ENCODE data around the gene STIMATE. TPM values are rescaled to one million over a fixed set of nuclear protein-coding genes. Genes with fewer than 3 reads are reported as not detected.

Gene STIMATE
- total and polyA plus RNA-seq, 4 donors = 14.0 to 24.4 (median 20.9) TPM

DNA sequence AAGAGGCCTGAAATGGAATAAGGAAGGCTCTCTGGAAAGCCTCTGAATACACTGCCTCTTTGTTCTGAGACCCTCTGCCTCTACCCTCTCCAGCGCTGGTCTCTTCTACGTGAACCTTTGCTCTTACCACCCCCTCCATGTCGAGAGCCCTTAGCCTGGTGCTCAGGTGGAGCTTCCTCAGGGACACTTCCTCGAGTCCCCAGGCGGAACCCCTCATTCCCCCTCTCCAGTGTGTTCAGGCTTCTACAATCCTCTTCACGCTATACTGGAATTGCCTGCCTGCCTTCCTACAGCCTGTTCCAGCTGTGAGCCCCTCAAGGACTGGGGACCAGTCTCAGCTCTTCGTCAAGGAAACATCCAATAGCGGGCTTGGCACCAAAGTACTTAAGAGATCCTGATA lies 7.4 kb downstream of the STIMATE start:
- Histone ChIP-seq H3K4me1 (ENCODE audit: control insufficient read depth in 4 of 4, insufficient read depth in 4 of 4, low read length in 3 of 4) (peaks cover 15 to 58% (median 53%) of the 10 kb centered on the region in 4 donors), H3K36me3 (ENCODE audit: control insufficient read depth in 4 of 4, insufficient read depth in 3 of 4, low read depth in 1 of 4, low read length in 3 of 4) (peaks cover 0 to 2% (median 0%) of the 10 kb centered on the region in 4 donors), H3K27me3 (ENCODE audit: control insufficient read depth in 4 of 4, insufficient read depth in 4 of 4, low read length in 3 of 4) (no peaks in the 10 kb centered on the region), H3K9me3 (ENCODE audit: control insufficient read depth in 4 of 4, low read length in 3 of 4) (no peaks in the 10 kb centered on the region), H3K27ac (ENCODE audit: low read depth in 1 of 2, low read length in 2 of 2) (no peak overlapping the region), H3K4me3 (ENCODE audit: low read depth in 1 of 3, low read length in 3 of 3) (no peak overlapping the region), H3K9ac (ENCODE audit: low read depth in 1 of 2, low read length in 2 of 2) (no peak overlapping the region)
- TF ChIP-seq RXRA (IDR thresholded peaks at IDR 0.05) (no peak), TAF1 (conservative IDR thresholded peaks at IDR 0.05) (no peak), JUND (IDR thresholded peaks at IDR 0.05) (no peak), GABPA (IDR thresholded peaks at IDR 0.05 in 1 of 2, conservative IDR thresholded peaks at IDR 0.05 in 1 of 2) (no peak), FOXA2 (IDR thresholded peaks at IDR 0.05) (no peak), HNF4A (conservative IDR thresholded peaks at IDR 0.05) (no peak), HNF4G (IDR thresholded peaks at IDR 0.05) (no peak), FOXA1 (IDR thresholded peaks at IDR 0.05) (no peak), SP1 (IDR thresholded peaks at IDR 0.05) (no peak), NR2F2 (IDR thresholded peaks at IDR 0.05) (no peak), YY1 (IDR thresholded peaks at IDR 0.05) (no peak), RAD21 (IDR thresholded peaks at IDR 0.05) (no peak)
- TF ChIP-seq, protein P1, sequence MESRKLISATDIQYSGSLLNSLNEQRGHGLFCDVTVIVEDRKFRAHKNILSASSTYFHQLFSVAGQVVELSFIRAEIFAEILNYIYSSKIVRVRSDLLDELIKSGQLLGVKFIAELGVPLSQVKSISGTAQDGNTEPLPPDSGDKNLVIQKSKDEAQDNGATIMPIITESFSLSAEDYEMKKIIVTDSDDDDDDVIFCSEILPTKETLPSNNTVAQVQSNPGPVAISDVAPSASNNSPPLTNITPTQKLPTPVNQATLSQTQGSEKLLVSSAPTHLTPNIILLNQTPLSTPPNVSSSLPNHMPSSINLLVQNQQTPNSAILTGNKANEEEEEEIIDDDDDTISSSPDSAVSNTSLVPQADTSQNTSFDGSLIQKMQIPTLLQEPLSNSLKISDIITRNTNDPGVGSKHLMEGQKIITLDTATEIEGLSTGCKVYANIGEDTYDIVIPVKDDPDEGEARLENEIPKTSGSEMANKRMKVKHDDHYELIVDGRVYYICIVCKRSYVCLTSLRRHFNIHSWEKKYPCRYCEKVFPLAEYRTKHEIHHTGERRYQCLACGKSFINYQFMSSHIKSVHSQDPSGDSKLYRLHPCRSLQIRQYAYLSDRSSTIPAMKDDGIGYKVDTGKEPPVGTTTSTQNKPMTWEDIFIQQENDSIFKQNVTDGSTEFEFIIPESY (IDR thresholded peaks at IDR 0.05) = no peak
- TF ChIP-seq, protein P2, sequence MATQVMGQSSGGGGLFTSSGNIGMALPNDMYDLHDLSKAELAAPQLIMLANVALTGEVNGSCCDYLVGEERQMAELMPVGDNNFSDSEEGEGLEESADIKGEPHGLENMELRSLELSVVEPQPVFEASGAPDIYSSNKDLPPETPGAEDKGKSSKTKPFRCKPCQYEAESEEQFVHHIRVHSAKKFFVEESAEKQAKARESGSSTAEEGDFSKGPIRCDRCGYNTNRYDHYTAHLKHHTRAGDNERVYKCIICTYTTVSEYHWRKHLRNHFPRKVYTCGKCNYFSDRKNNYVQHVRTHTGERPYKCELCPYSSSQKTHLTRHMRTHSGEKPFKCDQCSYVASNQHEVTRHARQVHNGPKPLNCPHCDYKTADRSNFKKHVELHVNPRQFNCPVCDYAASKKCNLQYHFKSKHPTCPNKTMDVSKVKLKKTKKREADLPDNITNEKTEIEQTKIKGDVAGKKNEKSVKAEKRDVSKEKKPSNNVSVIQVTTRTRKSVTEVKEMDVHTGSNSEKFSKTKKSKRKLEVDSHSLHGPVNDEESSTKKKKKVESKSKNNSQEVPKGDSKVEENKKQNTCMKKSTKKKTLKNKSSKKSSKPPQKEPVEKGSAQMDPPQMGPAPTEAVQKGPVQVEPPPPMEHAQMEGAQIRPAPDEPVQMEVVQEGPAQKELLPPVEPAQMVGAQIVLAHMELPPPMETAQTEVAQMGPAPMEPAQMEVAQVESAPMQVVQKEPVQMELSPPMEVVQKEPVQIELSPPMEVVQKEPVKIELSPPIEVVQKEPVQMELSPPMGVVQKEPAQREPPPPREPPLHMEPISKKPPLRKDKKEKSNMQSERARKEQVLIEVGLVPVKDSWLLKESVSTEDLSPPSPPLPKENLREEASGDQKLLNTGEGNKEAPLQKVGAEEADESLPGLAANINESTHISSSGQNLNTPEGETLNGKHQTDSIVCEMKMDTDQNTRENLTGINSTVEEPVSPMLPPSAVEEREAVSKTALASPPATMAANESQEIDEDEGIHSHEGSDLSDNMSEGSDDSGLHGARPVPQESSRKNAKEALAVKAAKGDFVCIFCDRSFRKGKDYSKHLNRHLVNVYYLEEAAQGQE (IDR thresholded peaks at IDR 0.05) = no peak
- TF ChIP-seq, protein P3, sequence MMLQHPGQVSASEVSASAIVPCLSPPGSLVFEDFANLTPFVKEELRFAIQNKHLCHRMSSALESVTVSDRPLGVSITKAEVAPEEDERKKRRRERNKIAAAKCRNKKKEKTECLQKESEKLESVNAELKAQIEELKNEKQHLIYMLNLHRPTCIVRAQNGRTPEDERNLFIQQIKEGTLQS (IDR thresholded peaks at IDR 0.05) = no peak
- TF ChIP-seq, protein P4, sequence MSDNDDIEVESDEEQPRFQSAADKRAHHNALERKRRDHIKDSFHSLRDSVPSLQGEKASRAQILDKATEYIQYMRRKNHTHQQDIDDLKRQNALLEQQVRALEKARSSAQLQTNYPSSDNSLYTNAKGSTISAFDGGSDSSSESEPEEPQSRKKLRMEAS (IDR thresholded peaks at IDR 0.05) = no peak
- WGBS = 96% methylated on average over 8 of the region's 8 CpGs
- no peak for DNase-seq (ENCODE audit: low spot score)

GRCh38 chr3:52887166-52887565 lies 10.2 kb downstream of the STIMATE start:
- H3K27me3 ChIP-seq (ENCODE audit: control insufficient read depth in 4 of 4, insufficient read depth in 4 of 4, low read length in 3 of 4) = no peaks in the 10 kb centered on the region
- WGBS = 90% methylated on average over 4 of the region's 4 CpGs
- H3K4me1 ChIP-seq (ENCODE audit: control insufficient read depth in 4 of 4, insufficient read depth in 4 of 4, low read length in 3 of 4) = peaks cover 10 to 34% (median 28%) of the 10 kb centered on the region in 4 donors
- no peaks in the 10 kb centered on the region for H3K9me3 ChIP-seq (ENCODE audit: control insufficient read depth in 4 of 4, low read length in 3 of 4)
- H3K4me3 ChIP-seq (ENCODE audit: low read depth in 1 of 3, low read length in 3 of 3) = no peak overlapping the region
- no peak overlapping the region for H3K27ac ChIP-seq (ENCODE audit: low read depth in 1 of 2, low read length in 2 of 2)
- no peak for TF ChIP-seq GABPA (IDR thresholded peaks at IDR 0.05 in 1 of 2, conservative IDR thresholded peaks at IDR 0.05 in 1 of 2)
- TF ChIP-seq, protein P4 (IDR thresholded peaks at IDR 0.05) = no peak
- no peak for TF ChIP-seq SP1 (IDR thresholded peaks at IDR 0.05)
- TF ChIP-seq JUND (IDR thresholded peaks at IDR 0.05) = no peak
- TF ChIP-seq YY1 (IDR thresholded peaks at IDR 0.05) = no peak
- TF ChIP-seq HNF4G (IDR thresholded peaks at IDR 0.05) = no peak
- no peak for TF ChIP-seq EGR1 (IDR thresholded peaks at IDR 0.05; ENCODE audit: low read depth in 2 of 2)
- TF ChIP-seq NR2F2 (IDR thresholded peaks at IDR 0.05) = no peak
- no peak for TF ChIP-seq FOXA2 (IDR thresholded peaks at IDR 0.05)
- TF ChIP-seq, protein P3 (IDR thresholded peaks at IDR 0.05) = no peak
- TF ChIP-seq, protein P1 (IDR thresholded peaks at IDR 0.05) = no peak
- TF ChIP-seq FOXA1 (IDR thresholded peaks at IDR 0.05) = no peak
- TF ChIP-seq HNF4A (conservative IDR thresholded peaks at IDR 0.05) = no peak
- TF ChIP-seq CTCF (IDR thresholded peaks at IDR 0.05; ENCODE audit: low read depth, low read length, missing input control) = no peak
- TF ChIP-seq RXRA (IDR thresholded peaks at IDR 0.05) = no peak
- TF ChIP-seq RAD21 (IDR thresholded peaks at IDR 0.05) = no peak
- no peak for DNase-seq (ENCODE audit: low spot score)
- H3K9ac ChIP-seq (ENCODE audit: low read depth in 1 of 2, low read length in 2 of 2) = no peak overlapping the region
- H3K36me3 ChIP-seq (ENCODE audit: control insufficient read depth in 4 of 4, insufficient read depth in 3 of 4, low read depth in 1 of 4, low read length in 3 of 4) = peaks cover 0 to 2% (median 0%) of the 10 kb centered on the region in 4 donors
